ENCODE results near the gene ERCC5.
A peak's percentile ranks its signal among the peaks of the same experiment; 100 is the strongest.

Gene ERCC5

DNA sequence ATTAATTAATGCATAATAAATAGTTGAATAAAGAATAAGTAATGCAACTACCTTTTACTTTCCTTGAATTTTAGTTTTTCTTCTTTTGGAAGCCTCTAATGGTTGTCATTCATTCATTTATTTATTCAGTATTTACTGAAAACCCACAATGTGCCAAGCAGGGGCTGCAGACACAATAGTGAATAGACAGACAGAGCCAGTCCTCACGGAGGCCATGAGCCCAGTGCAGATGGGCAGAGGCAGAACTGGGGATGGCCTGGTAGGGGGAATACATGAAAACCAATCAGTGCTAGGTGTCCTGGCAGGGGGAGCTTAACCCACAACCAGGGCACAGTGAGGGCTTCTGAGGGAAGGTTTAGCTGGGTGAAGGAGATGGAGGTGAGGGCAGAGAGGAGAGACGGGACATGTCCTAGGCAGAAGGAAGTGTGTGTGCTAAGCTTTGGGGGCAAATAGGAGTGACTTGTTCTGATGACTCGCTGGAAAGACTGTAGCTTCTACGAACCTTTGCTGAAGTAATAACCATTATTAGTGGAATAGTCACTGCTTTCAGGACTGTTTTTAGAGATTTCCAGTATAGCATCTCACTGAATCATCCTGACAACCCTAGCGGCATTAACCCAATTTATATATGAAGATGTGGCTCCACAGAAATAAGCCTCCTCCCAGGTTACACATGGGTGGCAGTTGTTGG, 55.9 kb downstream of the ERCC5 start:
- TF ChIP-seq, protein P1, sequence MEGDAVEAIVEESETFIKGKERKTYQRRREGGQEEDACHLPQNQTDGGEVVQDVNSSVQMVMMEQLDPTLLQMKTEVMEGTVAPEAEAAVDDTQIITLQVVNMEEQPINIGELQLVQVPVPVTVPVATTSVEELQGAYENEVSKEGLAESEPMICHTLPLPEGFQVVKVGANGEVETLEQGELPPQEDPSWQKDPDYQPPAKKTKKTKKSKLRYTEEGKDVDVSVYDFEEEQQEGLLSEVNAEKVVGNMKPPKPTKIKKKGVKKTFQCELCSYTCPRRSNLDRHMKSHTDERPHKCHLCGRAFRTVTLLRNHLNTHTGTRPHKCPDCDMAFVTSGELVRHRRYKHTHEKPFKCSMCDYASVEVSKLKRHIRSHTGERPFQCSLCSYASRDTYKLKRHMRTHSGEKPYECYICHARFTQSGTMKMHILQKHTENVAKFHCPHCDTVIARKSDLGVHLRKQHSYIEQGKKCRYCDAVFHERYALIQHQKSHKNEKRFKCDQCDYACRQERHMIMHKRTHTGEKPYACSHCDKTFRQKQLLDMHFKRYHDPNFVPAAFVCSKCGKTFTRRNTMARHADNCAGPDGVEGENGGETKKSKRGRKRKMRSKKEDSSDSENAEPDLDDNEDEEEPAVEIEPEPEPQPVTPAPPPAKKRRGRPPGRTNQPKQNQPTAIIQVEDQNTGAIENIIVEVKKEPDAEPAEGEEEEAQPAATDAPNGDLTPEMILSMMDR (IDR thresholded peaks at IDR 0.05; ENCODE audit: low read depth, low read length, missing control alignments) = no peak
- DNase-seq (ENCODE audit: extremely low read depth, low read depth) = no peak
- no peak overlapping the region for H3K4me3 ChIP-seq (replicated peaks; ENCODE audit: low read depth, low read length)

GRCh38 chr13:102902789-102903347, 57.0 kb downstream of the ERCC5 start:
- H3K4me3 ChIP-seq (replicated peaks; ENCODE audit: low read depth, low read length) = no peak overlapping the region
- DNase-seq (ENCODE audit: extremely low read depth, low read depth) = no peak
- TF ChIP-seq, protein P1 (IDR thresholded peaks at IDR 0.05; ENCODE audit: low read depth, low read length, missing control alignments) = no peak

DNA sequence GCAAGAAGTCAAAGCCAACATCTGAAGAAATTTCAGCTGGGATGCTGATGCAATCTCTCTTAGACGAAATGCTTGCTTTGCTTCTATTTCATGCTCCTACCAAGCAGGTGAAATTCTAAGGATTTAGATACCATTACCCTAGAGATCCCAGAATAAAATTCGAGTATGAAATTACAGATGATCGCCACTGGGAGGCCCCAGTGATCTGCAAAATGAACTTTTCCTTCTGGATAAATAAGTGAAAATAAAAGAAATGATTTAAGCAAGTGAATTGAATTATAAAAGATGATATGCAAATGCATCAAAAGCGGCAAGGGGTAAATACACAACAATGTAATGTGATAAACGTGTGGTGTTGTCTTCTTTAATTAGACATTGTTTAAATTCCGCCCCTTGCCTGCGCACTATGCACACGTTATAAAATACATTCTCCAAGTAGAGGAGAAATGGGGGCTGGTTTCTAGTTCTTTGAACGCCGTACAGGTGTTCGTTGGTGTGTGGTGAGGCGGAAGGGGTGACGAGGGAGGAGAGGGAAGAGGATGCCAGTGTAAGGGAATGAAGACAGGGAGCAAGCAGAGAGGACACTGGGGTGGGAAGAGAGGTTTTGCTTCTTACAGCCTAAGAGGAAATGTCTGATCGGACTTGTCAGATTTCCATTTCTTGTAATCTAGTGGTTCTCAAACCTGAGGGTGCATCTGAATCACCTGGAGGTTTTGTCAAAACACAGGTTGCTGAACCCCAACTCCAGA, 58.0 kb downstream of the ERCC5 start:
- H3K4me3 ChIP-seq (replicated peaks; ENCODE audit: low read depth, low read length) = no peak overlapping the region
- DNase-seq (ENCODE audit: extremely low read depth, low read depth) = no peak
- TF ChIP-seq, protein P1 (IDR thresholded peaks at IDR 0.05; ENCODE audit: low read depth, low read length, missing control alignments) = peak; percentile 37

DNA sequence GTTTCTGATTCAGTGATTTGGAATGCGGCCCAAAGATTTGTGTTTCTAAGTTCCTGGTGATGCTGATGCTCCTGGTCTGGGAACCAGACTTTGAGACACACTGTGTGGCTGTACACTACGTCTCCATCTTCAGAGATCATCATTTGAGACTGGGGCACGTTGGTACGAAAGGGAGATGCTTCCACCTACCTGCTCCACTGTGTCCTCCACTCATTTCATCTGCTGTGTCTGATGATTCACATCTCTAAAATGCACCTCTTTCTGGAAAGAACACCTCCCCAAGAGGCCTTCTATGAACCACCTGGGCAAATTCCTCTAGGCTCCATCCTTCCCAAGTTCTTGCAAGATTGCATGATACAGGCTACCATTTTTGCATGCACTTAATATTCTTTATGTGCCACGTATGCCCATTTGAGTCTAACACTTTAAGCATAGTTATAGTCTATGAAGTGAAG, 58.6 kb downstream of the ERCC5 start:
- no peak for DNase-seq (ENCODE audit: extremely low read depth, low read depth)
- TF ChIP-seq, protein P1 (IDR thresholded peaks at IDR 0.05; ENCODE audit: low read depth, low read length, missing control alignments) = no peak
- no peak overlapping the region for H3K4me3 ChIP-seq (replicated peaks; ENCODE audit: low read depth, low read length)

DNA sequence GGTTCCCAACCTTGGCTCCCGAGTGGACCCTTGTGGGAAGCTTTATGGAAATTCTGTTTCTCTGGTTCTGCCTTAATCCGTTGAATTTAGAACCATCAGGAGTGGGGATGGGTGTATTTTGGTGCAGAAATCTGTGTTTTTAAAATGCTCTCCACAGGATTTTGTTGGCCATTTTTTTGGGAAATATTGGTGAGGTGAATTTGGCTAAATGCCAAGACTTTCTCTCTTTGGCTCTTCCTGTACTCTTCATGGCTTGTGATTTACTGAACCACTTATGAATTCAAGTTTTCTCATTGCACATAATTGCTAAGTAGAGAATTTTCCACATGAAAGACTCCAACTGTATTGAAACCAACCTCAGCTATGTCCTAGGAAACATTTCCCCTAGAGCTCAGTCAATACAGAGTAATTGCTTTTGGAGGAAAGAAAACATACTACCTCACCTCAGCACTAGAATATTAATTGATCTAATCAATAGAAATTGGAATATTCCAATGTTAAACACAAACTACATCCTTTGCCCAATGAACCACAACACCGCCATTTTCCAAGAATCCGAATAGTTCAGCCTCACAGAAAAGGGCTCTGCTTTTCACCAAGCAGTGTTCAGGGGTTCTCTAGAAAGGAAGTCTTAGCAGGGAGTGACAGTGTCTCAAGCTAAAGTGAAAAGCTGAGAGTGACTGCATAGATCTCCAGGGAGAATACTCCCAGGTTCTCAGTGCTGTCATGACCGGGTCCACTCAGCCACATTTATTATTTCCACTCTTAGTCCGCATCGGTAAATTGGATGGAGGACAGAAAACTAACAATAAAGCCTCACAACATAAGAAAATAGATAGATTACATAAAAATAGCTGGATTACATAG, 60.3 kb downstream of the ERCC5 start:
- H3K4me3 ChIP-seq (replicated peaks; ENCODE audit: low read depth, low read length) = no peak overlapping the region
- TF ChIP-seq, protein P1 (IDR thresholded peaks at IDR 0.05; ENCODE audit: low read depth, low read length, missing control alignments) = no peak
- no peak for DNase-seq (ENCODE audit: extremely low read depth, low read depth)

- TF ChIP-seq, protein P1 (IDR thresholded peaks at IDR 0.05; ENCODE audit: low read depth, low read length, missing control alignments) = no peak
- no peak for DNase-seq (ENCODE audit: extremely low read depth, low read depth)
- H3K4me3 ChIP-seq (replicated peaks; ENCODE audit: low read depth, low read length) = no peak overlapping the region
These were observed 61.4 kb downstream of the ERCC5 start for GRCh38 chr13:102907016-102907756.

Measured in HFF-Myc (cell line).